Gastroesophageal sphincter (tissue), 4 donors: ENCODE measurements around the gene ADO. TPM values are rescaled to one million over a fixed set of nuclear protein-coding genes. Genes with fewer than 3 reads are reported as not detected.

Source experiments
- ATAC-seq: fragments of 150-250 bp; one replicate; pipeline ENCODE4 v1.9.1; 2016; ENCODE audit warnings: mild to moderate bottlenecking, moderate library complexity
- H3K27ac ChIP-seq, 4 donors: fragments of 200-600 bp; sonication (generic) in 3 of 4; 1 replicate in 3 of 4; 2 replicates in 1 of 4; pipeline ENCODE4 v1.5.1; 2016 to 2019
- H3K27me3 ChIP-seq: fragments of 200-600 bp; sonication (generic); one replicate; pipeline ENCODE4 v1.5.1; 2019
- H3K36me3 ChIP-seq, 2 donors: fragments of 200-600 bp; sonication (generic); one replicate each; pipeline ENCODE4 v1.5.1; 2019; ENCODE audit warnings: control low read depth in 1 of 2
- H3K4me1 ChIP-seq, 3 donors: fragments of 200-600 bp; sonication (generic); 1 replicate in 2 of 3; 2 replicates in 1 of 3; pipeline ENCODE4 v1.5.1; 2016 to 2019; ENCODE audit warnings: control low read depth in 2 of 3
- H3K4me3 ChIP-seq, 2 donors: fragments of 200-600 bp; sonication (generic); one replicate each; pipeline ENCODE4 v1.5.1; 2019; ENCODE audit warnings: mild to moderate bottlenecking in 1 of 2, moderate library complexity in 1 of 2
- H3K9me3 ChIP-seq, 3 donors: fragments of 200-600 bp; sonication (generic); one replicate each; pipeline ENCODE4 v1.5.1; 2017 to 2019; ENCODE audit warnings: control low read depth in 2 of 3
- EP300 ChIP-seq: sonication (generic); formaldehyde crosslinking; IDR thresholded peaks from one replicate; pipeline ENCODE4 v1.6.1; 2017; ENCODE audit warnings: antibody characterized with exemption, mild to moderate bottlenecking
- POLR2A ChIP-seq, 2 donors: fragments of 450-650 bp; IDR thresholded peaks; one replicate each; pipeline ENCODE4 v1.6.1; 2017; ENCODE audit warnings: antibody characterized with exemption in 2 of 2, mild to moderate bottlenecking in 2 of 2, moderate library complexity in 1 of 2
- POLR2AphosphoS5 ChIP-seq: sonication (generic); formaldehyde crosslinking; IDR thresholded peaks from one replicate; pipeline ENCODE4 v1.6.1; 2017; ENCODE audit warnings: antibody characterized with exemption
- WGBS, 2 donors: methylation state at CpG; one replicate each; pipeline ENCODE4 v1.1.5; 2018; ENCODE audit warnings: low coverage in 1 of 2; 5-methylcytosine and 5-hydroxymethylcytosine counted together
- total RNA-seq, 4 donors: library from RNA; depleted of rRNA; stranded (reverse); fragments of >200 nt; gene quantifications; one replicate each; pipeline ENCODE4 v1.1.0, GENCODE V29; 2016
- TF ChIP-seq, protein P1 (sequence below), 4 experiments: fragments of 200-600 bp in 2 of 4; fragments of 450-650 bp in 2 of 4; sonication (generic) in 1 of 4; IDR thresholded peaks; one replicate each; pipeline ENCODE4 v1.5.1; 2017 to 2019; ENCODE audit warnings: antibody characterized with exemption in 4 of 4, mild to moderate bottlenecking in 2 of 4, moderate library complexity in 2 of 4

ADO gene
- total RNA-seq, 4 donors from 2014 or later, result 20.2 to 28.9 (median 22.5) TPM

DNA sequence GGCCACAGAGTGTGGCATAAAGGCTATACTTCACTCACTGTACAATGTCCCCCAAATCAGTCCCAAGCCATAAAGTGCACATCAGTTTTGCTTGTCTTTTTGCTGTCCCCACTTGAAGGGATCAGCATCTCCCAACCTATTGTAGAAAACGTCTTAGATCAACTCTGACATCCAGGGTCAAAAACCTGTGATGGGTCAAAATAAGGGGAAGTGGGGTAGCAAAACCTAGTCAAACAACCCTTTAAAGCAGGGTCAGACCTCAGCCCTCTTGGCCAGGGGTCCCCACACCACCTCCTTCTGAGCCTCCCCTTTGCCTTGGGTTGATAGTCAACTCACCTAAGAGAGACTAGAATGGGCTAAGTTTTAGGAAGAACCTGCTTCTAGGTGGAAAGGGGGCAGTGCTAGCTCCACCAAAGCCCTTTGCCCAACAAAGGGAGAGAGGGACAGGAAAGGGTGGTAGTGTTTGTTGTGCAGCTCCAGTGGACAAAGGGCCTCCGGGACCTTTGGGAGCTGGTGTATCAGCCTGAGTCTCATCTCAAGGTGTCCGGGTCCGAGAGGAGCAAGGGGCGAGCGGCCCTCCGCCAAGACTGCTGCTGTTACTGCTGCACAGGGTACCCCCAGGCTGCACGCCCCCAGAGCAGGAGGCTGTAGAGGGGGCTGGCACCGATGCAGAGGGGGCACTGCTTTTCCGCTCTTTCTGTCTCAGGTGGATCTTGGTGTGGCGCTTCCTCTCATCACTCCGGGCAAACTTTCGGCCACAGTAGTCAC, 8.3 kb downstream of the ADO start:
- Histone ChIP-seq H3K27ac (no peak overlapping the region), H3K4me1 (peaks cover 0 to 45% (median 22%) of the 10 kb centered on the region in 3 donors), H3K4me3 (no peak overlapping the region), H3K27me3 (peaks cover 21% of the 10 kb centered on the region), H3K36me3 (peaks cover 0 to 7% of the 10 kb centered on the region in 2 donors), H3K9me3 (no peaks in the 10 kb centered on the region)
- 100% methylated on average over 2 of the region's 13 CpGs; no CpG with 5 or more reads in 1 of the 2 donors for WGBS, 2 donors
- TF ChIP-seq EP300 (no peak), POLR2A (IDR thresholded peaks at IDR 0.05) (no peak), POLR2AphosphoS5 (no peak)
- TF ChIP-seq, protein P1, sequence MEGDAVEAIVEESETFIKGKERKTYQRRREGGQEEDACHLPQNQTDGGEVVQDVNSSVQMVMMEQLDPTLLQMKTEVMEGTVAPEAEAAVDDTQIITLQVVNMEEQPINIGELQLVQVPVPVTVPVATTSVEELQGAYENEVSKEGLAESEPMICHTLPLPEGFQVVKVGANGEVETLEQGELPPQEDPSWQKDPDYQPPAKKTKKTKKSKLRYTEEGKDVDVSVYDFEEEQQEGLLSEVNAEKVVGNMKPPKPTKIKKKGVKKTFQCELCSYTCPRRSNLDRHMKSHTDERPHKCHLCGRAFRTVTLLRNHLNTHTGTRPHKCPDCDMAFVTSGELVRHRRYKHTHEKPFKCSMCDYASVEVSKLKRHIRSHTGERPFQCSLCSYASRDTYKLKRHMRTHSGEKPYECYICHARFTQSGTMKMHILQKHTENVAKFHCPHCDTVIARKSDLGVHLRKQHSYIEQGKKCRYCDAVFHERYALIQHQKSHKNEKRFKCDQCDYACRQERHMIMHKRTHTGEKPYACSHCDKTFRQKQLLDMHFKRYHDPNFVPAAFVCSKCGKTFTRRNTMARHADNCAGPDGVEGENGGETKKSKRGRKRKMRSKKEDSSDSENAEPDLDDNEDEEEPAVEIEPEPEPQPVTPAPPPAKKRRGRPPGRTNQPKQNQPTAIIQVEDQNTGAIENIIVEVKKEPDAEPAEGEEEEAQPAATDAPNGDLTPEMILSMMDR (IDR thresholded peaks at IDR 0.05), result no peak
- ATAC-seq, result no peak

- no peak for TF ChIP-seq POLR2AphosphoS5
- TF ChIP-seq, protein P1 (IDR thresholded peaks at IDR 0.05), result no peak
- no peak for TF ChIP-seq EP300
- TF ChIP-seq POLR2A (IDR thresholded peaks at IDR 0.05), result no peak
Observed at GRCh38 chr10:62813453-62813852, 8.9 kb downstream of the ADO start.

DNA sequence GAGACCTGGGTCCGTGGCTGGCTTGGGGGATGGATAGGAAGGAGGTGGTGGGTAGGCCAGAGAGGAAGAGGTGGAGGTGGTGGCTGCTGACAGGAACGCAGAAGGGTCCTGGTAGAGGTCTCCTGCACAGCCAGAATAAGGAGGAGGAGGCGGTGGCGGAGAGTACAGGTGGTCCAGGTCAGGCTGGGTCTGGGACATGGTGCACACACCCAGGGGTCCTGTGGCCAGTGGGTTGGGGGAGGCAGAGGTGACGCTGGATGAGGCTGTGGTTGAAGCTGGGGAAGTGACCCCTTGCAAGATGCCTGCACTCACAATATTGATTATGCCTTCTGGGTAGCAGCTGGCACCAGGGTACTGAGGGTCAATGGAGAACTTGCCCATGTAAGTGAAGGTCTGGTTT, 9.5 kb downstream of the ADO start:
- WGBS, 2 donors, result 88 to 89% methylated on average over 3 to 5 of the region's 5 CpGs
- TF ChIP-seq POLR2AphosphoS5 (no peak), EP300 (no peak), POLR2A (IDR thresholded peaks at IDR 0.05) (no peak)
- TF ChIP-seq, protein P1 (IDR thresholded peaks at IDR 0.05), result no peak
- H3K4me1 ChIP-seq, result peaks cover 0 to 45% (median 33%) of the 10 kb centered on the region in 3 donors
- no peaks in the 10 kb centered on the region for H3K9me3 ChIP-seq
- H3K36me3 ChIP-seq, result no peaks in the 10 kb centered on the region
- H3K27ac ChIP-seq, result no peak overlapping the region
- ATAC-seq, result no peak
- H3K27me3 ChIP-seq, result peaks cover 32% of the 10 kb centered on the region
- no peak overlapping the region for H3K4me3 ChIP-seq

More at GRCh38 chr10:62813453-62813852, 8.9 kb downstream of the ADO start:
- Histone ChIP-seq H3K27me3 (peaks cover 26% of the 10 kb centered on the region), H3K27ac (no peak overlapping the region), H3K4me1 (peaks cover 0 to 45% (median 28%) of the 10 kb centered on the region in 3 donors), H3K4me3 (no peak overlapping the region), H3K9me3 (no peaks in the 10 kb centered on the region), H3K36me3 (peaks cover 0 to 3% of the 10 kb centered on the region in 2 donors)
- ATAC-seq, result no peak
- WGBS, 2 donors, result 95 to 100% methylated on average over 2 to 22 of the region's 27 CpGs

DNA sequence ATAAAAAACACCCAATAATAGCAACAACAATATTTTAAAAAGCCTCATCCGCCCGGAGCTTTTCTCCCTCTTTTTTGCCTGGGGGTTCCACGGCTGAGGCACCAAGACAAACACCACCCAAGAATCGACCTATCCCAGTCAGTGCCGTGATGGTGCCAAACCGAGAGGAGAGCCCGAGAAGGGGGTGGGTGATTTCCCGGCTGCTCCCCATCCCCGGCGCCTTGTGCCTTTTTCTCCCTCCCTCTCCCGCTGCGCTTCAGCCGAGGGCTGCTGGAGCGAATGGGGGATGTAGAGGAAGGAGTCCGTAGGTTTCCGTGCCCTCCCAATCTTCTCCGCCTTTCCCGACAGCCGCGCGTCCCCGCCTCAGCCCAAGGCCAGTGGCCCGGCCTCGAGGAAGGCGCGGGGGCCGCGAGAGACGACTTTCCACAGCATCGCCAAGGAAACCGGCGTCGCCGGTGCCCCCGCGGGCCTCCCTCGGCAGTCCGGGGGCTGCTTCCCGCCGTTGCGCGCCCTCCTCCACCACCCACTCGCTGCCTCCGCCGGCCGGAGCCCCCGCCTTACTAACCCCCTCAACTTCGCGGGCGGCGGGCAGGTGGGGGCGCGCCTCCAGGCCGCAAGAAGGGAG, 10.3 kb downstream of the ADO start:
- WGBS, 2 donors, result 2% methylated on average over 7 of the region's 54 CpGs; no CpG with 5 or more reads in 1 of the 2 donors
- H3K4me3 ChIP-seq, result peak overlapping the region in 1 of 2 donors; percentile 87
- H3K9me3 ChIP-seq, result no peaks in the 10 kb centered on the region
- H3K27me3 ChIP-seq, result peaks cover 41% of the 10 kb centered on the region
- H3K4me1 ChIP-seq, result peaks cover 0 to 45% (median 35%) of the 10 kb centered on the region in 3 donors
- ATAC-seq, result no peak
- H3K36me3 ChIP-seq, result no peaks in the 10 kb centered on the region
- peak overlapping the region in 1 of 4 donors; percentile 91 for H3K27ac ChIP-seq
- TF ChIP-seq EP300 (no peak), POLR2A (IDR thresholded peaks at IDR 0.05) (no peak), POLR2AphosphoS5 (no peak)
- TF ChIP-seq, protein P1 (IDR thresholded peaks at IDR 0.05), result no peak
